Measurements from ENCODE around the gene TMEM176B. TPM values are rescaled to one million over a fixed set of nuclear protein-coding genes. Genes with fewer than 3 reads are reported as not detected.
A peak's percentile ranks its signal among the peaks of the same experiment; 100 is the strongest.

Gene TMEM176B
- total RNA-seq, 5 donors from 2014 or later (not counting 1 experiment from before 2014, with no cell fraction given): 0.30 to 0.92 (median 0.63) TPM; not detected in 1

DNA sequence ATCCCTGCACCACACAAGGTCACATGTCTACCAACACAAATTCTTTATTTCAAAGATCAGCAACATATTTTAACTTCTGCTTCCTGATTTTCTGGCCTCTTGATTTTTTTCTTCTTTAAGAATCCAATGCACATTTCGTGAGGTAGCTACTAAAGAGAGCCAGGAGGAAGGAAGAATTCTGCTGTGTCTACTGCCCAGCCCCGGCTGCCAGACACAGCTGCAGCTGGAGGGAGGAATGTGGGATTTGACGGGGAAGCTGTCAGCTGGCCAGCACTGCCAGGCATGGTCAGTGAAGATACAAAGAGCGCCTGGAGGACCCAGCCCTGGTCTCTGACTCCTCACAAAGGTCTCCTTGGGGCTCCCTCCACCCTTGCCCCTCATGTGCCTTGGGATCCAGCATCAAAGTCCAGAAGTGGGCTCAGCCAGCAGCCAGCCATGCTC lies 45.3 kb upstream of the TMEM176B start:
- Histone ChIP-seq H3K4me1 (ENCODE audit: control insufficient read depth in 1 of 2, extremely low read depth in 1 of 2, insufficient read depth in 2 of 2, low read length in 2 of 2) (no peaks in the 10 kb centered on the region), H3K36me3 (ENCODE audit: control insufficient read depth in 2 of 2, extremely low read depth in 1 of 2, insufficient read depth in 1 of 2, low read length in 1 of 2) (no peaks in the 10 kb centered on the region), H3K27ac (ENCODE audit: low read length) (no peak overlapping the region), H3K9me3 (no peaks in the 10 kb centered on the region), H3K27me3 (replicated peaks in 1 of 2; ENCODE audit: control insufficient read depth in 2 of 2, extremely low read depth in 1 of 2, insufficient read depth in 2 of 2, low read length in 1 of 2) (peaks cover 0 to 12% of the 10 kb centered on the region in 2 experiments), H3K4me3 (ENCODE audit: control insufficient read depth in 1 of 2, extremely low read depth in 1 of 2, low read length in 1 of 2) (no peak overlapping the region)
- ATAC-seq (replicated peaks in 1 of 4) (no peak), DNase-seq (peak in 1 of 35 experiments; percentile 14)
- H3K27me3 Mint-ChIP-seq: peaks cover 0 to 7% of the 10 kb centered on the region in 2 donors
- ChIA-PET POLR2A (no interaction called here), CTCF (interaction anchor here in 1 of 2 donors (0.6 kb wide), 1 partner anchor 59 kb away, joined by 3 read pairs; no protein-coding TSS in a partner anchor)
- no peaks in the 10 kb centered on the region for H3K4me1 Mint-ChIP-seq
- no peak overlapping the region for H3K4me3 Mint-ChIP-seq
- no peak overlapping the region for H3K27ac Mint-ChIP-seq
- no peaks in the 10 kb centered on the region for H3K36me3 Mint-ChIP-seq
- no peaks in the 10 kb centered on the region for H3K9me3 Mint-ChIP-seq
- WGBS (ENCODE audit: insufficient coverage): 58% methylated on average over 3 of the region's 4 CpGs

- no peaks in the 10 kb centered on the region for H3K9me3 Mint-ChIP-seq
- H3K27me3 Mint-ChIP-seq: no peaks in the 10 kb centered on the region
- CTCF ChIA-PET: no interaction called here
- DNase-seq (no peak), ATAC-seq (replicated peaks in 1 of 4) (no peak)
- no peaks in the 10 kb centered on the region for H3K36me3 Mint-ChIP-seq
- H3K4me3 Mint-ChIP-seq: no peak overlapping the region
- H3K27ac Mint-ChIP-seq: no peak overlapping the region
- Histone ChIP-seq H3K4me1 (ENCODE audit: control insufficient read depth in 1 of 2, extremely low read depth in 1 of 2, insufficient read depth in 2 of 2, low read length in 2 of 2) (no peaks in the 10 kb centered on the region), H3K4me3 (ENCODE audit: control insufficient read depth in 1 of 2, extremely low read depth in 1 of 2, low read length in 1 of 2) (no peak overlapping the region), H3K9me3 (no peaks in the 10 kb centered on the region), H3K27ac (ENCODE audit: low read length) (no peak overlapping the region), H3K27me3 (replicated peaks in 1 of 2; ENCODE audit: control insufficient read depth in 2 of 2, extremely low read depth in 1 of 2, insufficient read depth in 2 of 2, low read length in 1 of 2) (peaks cover 0 to 13% of the 10 kb centered on the region in 2 experiments), H3K36me3 (ENCODE audit: control insufficient read depth in 2 of 2, extremely low read depth in 1 of 2, insufficient read depth in 1 of 2, low read length in 1 of 2) (no peaks in the 10 kb centered on the region)
- POLR2A ChIA-PET: no interaction called here
- H3K4me1 Mint-ChIP-seq: no peaks in the 10 kb centered on the region
- 70% methylated on average over 2 of the region's 4 CpGs for WGBS (ENCODE audit: insufficient coverage)
Measured at GRCh38 chr7:150842716-150843115, 42.6 kb upstream of the TMEM176B start.

DNA sequence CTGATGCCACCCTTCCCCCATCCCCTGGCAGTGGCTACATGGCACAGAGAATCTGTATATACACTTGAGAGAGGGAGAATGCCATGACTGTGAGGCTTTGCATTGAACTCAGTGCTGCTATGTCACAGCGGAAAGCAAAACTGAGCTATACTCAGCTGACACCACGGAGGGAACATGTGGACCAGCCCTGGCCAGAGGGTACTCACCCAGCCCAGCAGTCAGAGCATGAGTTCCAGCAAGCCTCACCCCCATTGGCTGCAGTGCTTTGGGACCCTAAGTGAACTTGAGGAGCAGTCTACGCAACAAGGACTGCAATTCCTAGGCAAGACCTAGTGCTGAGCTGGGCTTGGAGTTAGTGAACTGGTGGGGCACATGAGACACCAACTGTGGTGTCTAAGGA lies 41.9 kb upstream of the TMEM176B start:
- Mint-ChIP-seq H3K36me3 (no peaks in the 10 kb centered on the region), H3K9me3 (no peaks in the 10 kb centered on the region), H3K27ac (no peak overlapping the region), H3K27me3 (no peaks in the 10 kb centered on the region), H3K4me1 (no peaks in the 10 kb centered on the region), H3K4me3 (no peak overlapping the region)
- Histone ChIP-seq H3K9me3 (no peaks in the 10 kb centered on the region), H3K27me3 (replicated peaks in 1 of 2; ENCODE audit: control insufficient read depth in 2 of 2, extremely low read depth in 1 of 2, insufficient read depth in 2 of 2, low read length in 1 of 2) (peaks cover 0 to 13% of the 10 kb centered on the region in 2 experiments), H3K4me3 (ENCODE audit: control insufficient read depth in 1 of 2, extremely low read depth in 1 of 2, low read length in 1 of 2) (no peak overlapping the region), H3K27ac (ENCODE audit: low read length) (no peak overlapping the region), H3K4me1 (ENCODE audit: control insufficient read depth in 1 of 2, extremely low read depth in 1 of 2, insufficient read depth in 2 of 2, low read length in 2 of 2) (no peaks in the 10 kb centered on the region), H3K36me3 (ENCODE audit: control insufficient read depth in 2 of 2, extremely low read depth in 1 of 2, insufficient read depth in 1 of 2, low read length in 1 of 2) (no peaks in the 10 kb centered on the region)
- ChIA-PET CTCF (no interaction called here), POLR2A (no interaction called here)
- ATAC-seq (replicated peaks in 1 of 4): no peak
- WGBS (ENCODE audit: insufficient coverage): 80% methylated on average over 2 of the region's 3 CpGs
- DNase-seq: no peak

GRCh38 chr7:150838965-150839650 lies 38.9 kb upstream of the TMEM176B start:
- H3K27me3 ChIP-seq (replicated peaks in 1 of 2; ENCODE audit: control insufficient read depth in 2 of 2, extremely low read depth in 1 of 2, insufficient read depth in 2 of 2, low read length in 1 of 2): peaks cover 0 to 22% of the 10 kb centered on the region in 2 experiments
- no peak overlapping the region for H3K27ac ChIP-seq (ENCODE audit: low read length)
- 87% methylated on average over 5 of the region's 7 CpGs for WGBS (ENCODE audit: insufficient coverage)
- ChIA-PET CTCF (no interaction called here), POLR2A (no interaction called here)
- no peaks in the 10 kb centered on the region for H3K9me3 ChIP-seq
- H3K9me3 Mint-ChIP-seq: no peaks in the 10 kb centered on the region
- H3K36me3 Mint-ChIP-seq: no peaks in the 10 kb centered on the region
- no peak overlapping the region for H3K4me3 ChIP-seq (ENCODE audit: control insufficient read depth in 1 of 2, extremely low read depth in 1 of 2, low read length in 1 of 2)
- no peak overlapping the region for H3K27ac Mint-ChIP-seq
- no peaks in the 10 kb centered on the region for H3K4me1 ChIP-seq (ENCODE audit: control insufficient read depth in 1 of 2, extremely low read depth in 1 of 2, insufficient read depth in 2 of 2, low read length in 2 of 2)
- no peaks in the 10 kb centered on the region for H3K36me3 ChIP-seq (ENCODE audit: control insufficient read depth in 2 of 2, extremely low read depth in 1 of 2, insufficient read depth in 1 of 2, low read length in 1 of 2)
- ATAC-seq (replicated peaks in 1 of 4) (no peak), DNase-seq (no peak)
- H3K4me3 Mint-ChIP-seq: no peak overlapping the region
- H3K27me3 Mint-ChIP-seq: peaks cover 6 to 10% of the 10 kb centered on the region in 2 donors
- H3K4me1 Mint-ChIP-seq: no peaks in the 10 kb centered on the region

- no peaks in the 10 kb centered on the region for H3K4me1 ChIP-seq (ENCODE audit: control insufficient read depth in 1 of 2, extremely low read depth in 1 of 2, insufficient read depth in 2 of 2, low read length in 2 of 2)
- Mint-ChIP-seq H3K36me3 (no peaks in the 10 kb centered on the region), H3K27me3 (peaks cover 25 to 27% of the 10 kb centered on the region in 2 donors), H3K4me1 (no peaks in the 10 kb centered on the region), H3K27ac (no peak overlapping the region), H3K9me3 (no peaks in the 10 kb centered on the region), H3K4me3 (no peak overlapping the region)
- no peak overlapping the region for H3K4me3 ChIP-seq (ENCODE audit: control insufficient read depth in 1 of 2, extremely low read depth in 1 of 2, low read length in 1 of 2)
- POLR2A ChIA-PET: no interaction called here
- H3K36me3 ChIP-seq (ENCODE audit: control insufficient read depth in 2 of 2, extremely low read depth in 1 of 2, insufficient read depth in 1 of 2, low read length in 1 of 2): no peaks in the 10 kb centered on the region
- no peak for ATAC-seq (replicated peaks in 1 of 4)
- CTCF ChIA-PET: interaction anchor here in 1 of 2 donors (0.6 kb wide), 2 partner anchors 33 to 1500 kb away, joined by 4 to 5 read pairs; no protein-coding TSS in a partner anchor
- peaks cover 0 to 28% of the 10 kb centered on the region in 2 experiments for H3K27me3 ChIP-seq (replicated peaks in 1 of 2; ENCODE audit: control insufficient read depth in 2 of 2, extremely low read depth in 1 of 2, insufficient read depth in 2 of 2, low read length in 1 of 2)
- WGBS (ENCODE audit: insufficient coverage): 72% methylated on average over 3 of the region's 6 CpGs
- no peak overlapping the region for H3K27ac ChIP-seq (ENCODE audit: low read length)
- H3K9me3 ChIP-seq: no peaks in the 10 kb centered on the region
- no peak for DNase-seq
Measured at GRCh38 chr7:150835702-150836280, 35.6 kb upstream of the TMEM176B start.

GRCh38 chr7:150835019-150835418 lies 34.9 kb upstream of the TMEM176B start:
- H3K4me1 Mint-ChIP-seq: no peaks in the 10 kb centered on the region
- no peaks in the 10 kb centered on the region for H3K9me3 Mint-ChIP-seq
- Histone ChIP-seq H3K27me3 (replicated peaks in 1 of 2; ENCODE audit: control insufficient read depth in 2 of 2, extremely low read depth in 1 of 2, insufficient read depth in 2 of 2, low read length in 1 of 2) (peaks cover 0 to 26% of the 10 kb centered on the region in 2 experiments), H3K4me3 (ENCODE audit: control insufficient read depth in 1 of 2, extremely low read depth in 1 of 2, low read length in 1 of 2) (no peak overlapping the region), H3K36me3 (ENCODE audit: control insufficient read depth in 2 of 2, extremely low read depth in 1 of 2, insufficient read depth in 1 of 2, low read length in 1 of 2) (no peaks in the 10 kb centered on the region), H3K4me1 (ENCODE audit: control insufficient read depth in 1 of 2, extremely low read depth in 1 of 2, insufficient read depth in 2 of 2, low read length in 2 of 2) (no peaks in the 10 kb centered on the region), H3K9me3 (no peaks in the 10 kb centered on the region), H3K27ac (ENCODE audit: low read length) (no peak overlapping the region)
- ChIA-PET CTCF (no interaction called here), POLR2A (no interaction called here)
- DNase-seq: no peak
- H3K4me3 Mint-ChIP-seq: no peak overlapping the region
- no peaks in the 10 kb centered on the region for H3K36me3 Mint-ChIP-seq
- 86% methylated on average over 1 of the region's 1 CpG for WGBS (ENCODE audit: insufficient coverage)
- ATAC-seq (replicated peaks in 1 of 4): no peak
- no peak overlapping the region for H3K27ac Mint-ChIP-seq
- peaks cover 28 to 34% of the 10 kb centered on the region in 2 donors for H3K27me3 Mint-ChIP-seq
